ENCODE measurements around the gene NME7.
"Not testable (repeated sequence)": the region's sequence is repeated elsewhere in the genome, so short reads cannot be mapped to it uniquely, and the experiment has no call there.

Gene NME7

GRCh38 chr1:169300854-169301253 is 66.7 kb downstream of the NME7 start:
- DNase-seq, result no peak

GRCh38 chr1:169298441-169298840 is 69.2 kb downstream of the NME7 start:
- no peak for DNase-seq

- no peak for DNase-seq
Measured at GRCh38 chr1:169295846-169296245, 71.8 kb downstream of the NME7 start.

GRCh38 chr1:169295425-169295824 is 72.2 kb downstream of the NME7 start:
- DNase-seq, result no peak

- DNase-seq, result no peak
Measured at GRCh38 chr1:169289016-169289415, 78.6 kb downstream of the NME7 start.

- DNase-seq, result no peak
Measured at GRCh38 chr1:169288011-169288414, 79.6 kb downstream of the NME7 start.

- DNase-seq, result no peak
Measured at GRCh38 chr1:169287280-169287679, 80.3 kb downstream of the NME7 start.

- not testable (repeated sequence) for DNase-seq
Measured at GRCh38 chr1:169281562-169281961, 86.0 kb downstream of the NME7 start.

GRCh38 chr1:169271098-169271497 is 96.5 kb downstream of the NME7 start:
- no peak for DNase-seq

- DNase-seq, result no peak
Measured at GRCh38 chr1:169266133-169266532, 101.5 kb downstream of the NME7 start.

GRCh38 chr1:169263059-169263458 is 104.5 kb downstream of the NME7 start:
- DNase-seq, result no peak

- no peak for DNase-seq
Measured at GRCh38 chr1:169261884-169262283, 105.7 kb downstream of the NME7 start.

GRCh38 chr1:169260478-169261151 is 107.0 kb downstream of the NME7 start:
- no peak for DNase-seq

GRCh38 chr1:169259816-169260215 is 107.8 kb downstream of the NME7 start:
- no peak for DNase-seq

- DNase-seq, result no peak
Measured at GRCh38 chr1:169250795-169251194, 116.8 kb downstream of the NME7 start.

- DNase-seq, result no peak
Measured at GRCh38 chr1:169250022-169250421, 117.6 kb downstream of the NME7 start.

GRCh38 chr1:169249611-169250010 is 118.0 kb downstream of the NME7 start:
- no peak for DNase-seq

- no peak for DNase-seq
Measured at GRCh38 chr1:169245706-169246105, 121.9 kb downstream of the NME7 start.

GRCh38 chr1:169240449-169241232 is 127.0 kb downstream of the NME7 start:
- no peak for DNase-seq

GRCh38 chr1:169236880-169237279 is 130.7 kb downstream of the NME7 start:
- DNase-seq, result no peak

GRCh38 chr1:169236143-169236542 is 131.5 kb downstream of the NME7 start:
- DNase-seq, result no peak

GRCh38 chr1:169235568-169235967 is 132.0 kb downstream of the NME7 start:
- no peak for DNase-seq

- DNase-seq, result no peak
Measured at GRCh38 chr1:169234780-169235179, 132.8 kb downstream of the NME7 start.

GRCh38 chr1:169217636-169218035 is 150.0 kb downstream of the NME7 start:
- no peak for DNase-seq

- DNase-seq, result no peak
Measured at GRCh38 chr1:169214598-169214997, 153.0 kb downstream of the NME7 start.

Data from activated CD4-positive, alpha-beta T cell treated with anti-CD3 and anti-CD28 coated beads, Interleukin-2, amount 50 U/mL, for 48 hours (primary cell).